GM12878 (cell line): Measurements from ENCODE around the gene CIROP. TPM values are rescaled to one million over a fixed set of nuclear protein-coding genes. Genes with fewer than 3 reads are reported as not detected.

ENCODE experiments used
- ATAC-seq: fragments of 200-7000 bp; cut with Tn5 transposase; 3 replicates; pipeline ENCODE4 v1.9.1; 2020; ENCODE audit warnings: mild to moderate bottlenecking, moderate library complexity
- BruUV-seq: library from RNA; stranded (reverse); fragments of 400-500 nt; replicated peaks from 2 replicates; lab custom pipeline; 2021; lab: Mats Ljungman, UMichigan
- CTCF ChIA-PET: fragments of 300-600 bp; sonication (Branson Sonifier 250); formaldehyde crosslinking; extraction: SDS; loops from one replicate; lab custom pipeline; 2021; ENCODE audit warnings: inconsistent platforms; lab: Yijun Ruan, JAX
- POLR2A ChIA-PET: fragments of 350-600 bp; formaldehyde crosslinking; extraction: SDS; loops from one replicate; lab custom pipeline; 2021; ENCODE audit warnings: inconsistent platforms; lab: Charles Lee
- RAD21 ChIA-PET: fragments of 300-600 bp; sonication (Branson Sonifier 250); formaldehyde crosslinking; loops from one replicate; lab custom pipeline; 2023; ENCODE audit warnings: antibody characterized with exemption; ENCODE audit not compliant: unreplicated experiment; lab: Charles Lee
- SMC1A ChIA-PET: fragments of 300-600 bp; sonication (Branson Sonifier 250); formaldehyde crosslinking; loops from one replicate; lab custom pipeline; 2023; ENCODE audit not compliant: unreplicated experiment, uncharacterized antibody; lab: Charles Lee
- DNase-seq: peaks from one replicate; pipeline ENCODE4 v3.0.0-alpha.2; 2011; ENCODE audit warnings: low read depth, low spot score
- FAIRE-seq: peaks from 3 replicates; lab custom pipeline; 2011; peaks lifted over from hg19 to GRCh38; lab: Jason Lieb, UNC
- H2AFZ ChIP-seq: 2 replicates; pipeline ENCODE4 v1.6.0; 2011; ENCODE audit warnings: low read depth, low read length, control low read depth; ENCODE audit not compliant: control insufficient read depth
- H3K27ac ChIP-seq: 2 replicates; pipeline ENCODE4 v1.5.1; 2011; ENCODE audit warnings: control low read depth; ENCODE audit not compliant: control insufficient read depth, insufficient read depth
- H3K27me3 ChIP-seq, 2 experiments: replicated peaks in 1 of 2; 2 replicates each; pipeline versions ENCODE4 v1.6.0 to v1.6.1; 2011; ENCODE audit warnings: low read length in 1 of 2; ENCODE audit not compliant: control insufficient read depth in 2 of 2, insufficient read depth in 2 of 2
- H3K36me3 ChIP-seq, 2 experiments: 2 replicates each; pipeline ENCODE4 v1.5.1; 2011; ENCODE audit warnings: low read length in 1 of 2; ENCODE audit not compliant: control insufficient read depth in 2 of 2, insufficient read depth in 2 of 2
- H3K4me1 ChIP-seq: 2 replicates; pipeline ENCODE4 v1.6.1; 2011; ENCODE audit warnings: mild to moderate bottlenecking, low read length, moderate library complexity, mixed read lengths; ENCODE audit not compliant: control insufficient read depth, insufficient read depth
- H3K4me2 ChIP-seq: 2 replicates; pipeline ENCODE4 v1.6.0; 2011; ENCODE audit warnings: control low read depth; ENCODE audit not compliant: control insufficient read depth, insufficient read depth
- H3K4me3 ChIP-seq: fragments of 200-600 bp; sonication (generic); 2 replicates; pipeline ENCODE4 v1.5.1; 2016
- H3K79me2 ChIP-seq: 2 replicates; pipeline ENCODE4 v1.6.0; 2011; ENCODE audit warnings: low read length; ENCODE audit not compliant: control insufficient read depth, insufficient read depth
- H3K9ac ChIP-seq: 2 replicates; pipeline ENCODE4 v1.8.0; 2011; ENCODE audit warnings: low read length, control low read depth, mixed read lengths; ENCODE audit not compliant: control insufficient read depth, insufficient read depth
- H3K9me3 ChIP-seq: replicated peaks from 3 replicates; pipeline ENCODE4 v1.5.1; 2011; ENCODE audit warnings: mild to moderate bottlenecking, low read length; ENCODE audit not compliant: control insufficient read depth, insufficient read depth
- H4K20me1 ChIP-seq: 2 replicates; pipeline ENCODE4 v1.6.0; 2011; ENCODE audit not compliant: control insufficient read depth, insufficient read depth
- EGR1 ChIP-seq, 2 experiments: IDR thresholded peaks; 1 replicate in 1 of 2; 2 replicates in 1 of 2; pipeline ENCODE4 v1.6.1; 2011 to 2012; ENCODE audit warnings: low read depth in 2 of 2, low read length in 2 of 2, borderline replicate concordance in 1 of 2, mild to moderate bottlenecking in 1 of 2, moderate library complexity in 1 of 2
- NBN ChIP-seq: fragments of 450-650 bp; IDR thresholded peaks from 2 replicates; pipeline ENCODE4 v1.6.1; 2016
- POLR2A ChIP-seq: IDR thresholded peaks from 2 replicates; pipeline ENCODE4 v1.6.1; 2011; ENCODE audit warnings: low read depth, mild to moderate bottlenecking, low read length
- TCF12 ChIP-seq: IDR thresholded peaks from 2 replicates; pipeline ENCODE4 v1.6.1; 2011; ENCODE audit warnings: low read depth, mild to moderate bottlenecking, low read length
- ZNF274 ChIP-seq: IDR thresholded peaks from one replicate; pipeline ENCODE4 v1.8.0; 2011; ENCODE audit not compliant: insufficient read length, insufficient read depth
- ZNF384 ChIP-seq: IDR thresholded peaks from 2 replicates; pipeline ENCODE4 v1.6.1; 2012; ENCODE audit warnings: low read depth, mild to moderate bottlenecking, low read length, improper control_type of control experiment, borderline replicate concordance
- ZSCAN29 ChIP-seq: fragments of 450-650 bp; IDR thresholded peaks from 2 replicates; pipeline ENCODE4 v1.6.1; 2017; ENCODE audit warnings: mild to moderate bottlenecking, moderate library complexity
- WGBS: methylation state at CpG from one replicate; pipeline ENCODE4 v1.1.6; 2016; ENCODE audit warnings: low lambda C conversion rate; ENCODE audit not compliant: insufficient replicate concordance, insufficient coverage; ENCODE audit errors: missing lambda C conversion rate; 5-methylcytosine and 5-hydroxymethylcytosine counted together
- in situ Hi-C: fragments of 300-500 bp; cut with MboI; formaldehyde crosslinking; loops from 9 replicates; pipeline ENCODE4 v1.14.3; 2018; ENCODE audit warnings: mixed read lengths
- intact Hi-C: fragments of 100-400 bp; cut with micrococcal nuclease; formaldehyde crosslinking; loops from one replicate; pipeline ENCODE4 v1.14.2; 2022; ENCODE audit not compliant: unreplicated experiment
- polyA plus RNA-seq, 11 experiments: library from polyadenylated mRNA; depleted of rRNA in 4 of 11; unstranded in 6 of 11; stranded (reverse) in 5 of 11; fragments of >200 nt; fragmentation: Nextera tagmentation in 4 of 11; fragmentation: Illumina TruSeq in 1 of 11; extraction: Ambion mirVana in 4 of 11; extraction: Trizol in 1 of 11; gene quantifications; 1 replicate in 1 of 11; 2 replicates in 10 of 11; pipeline versions ENCODE4 v1.2.1 to v1.2.3, GENCODE V29; 2011 to 2016; ENCODE audit warnings: inconsistent platforms in 2 of 11, missing spikeins in 2 of 11, low read depth in 1 of 11
- total RNA-seq, 4 experiments: library from RNA; depleted of rRNA in 3 of 4; stranded (reverse); fragments of >200 nt in 3 of 4; fragmentation: Illumina TruSeq in 1 of 4; extraction: Trizol in 1 of 4; gene quantifications; 2 replicates each; pipeline versions ENCODE4 v1.2.1 to v1.2.3, GENCODE V29; 2013 to 2021
- TF ChIP-seq, protein P1 (sequence below): IDR thresholded peaks from 2 replicates; pipeline ENCODE4 v1.6.1; 2011; ENCODE audit warnings: borderline replicate concordance, low read depth, mild to moderate bottlenecking, moderate library complexity, low read length; ENCODE audit not compliant: insufficient read depth, poor library complexity, severe bottlenecking

CIROP gene
- total and polyA plus RNA-seq, 10 of the 15 experiments (the other 5 are each of a cell fraction or from before 2014, with no cell fraction given), result not detected

DNA sequence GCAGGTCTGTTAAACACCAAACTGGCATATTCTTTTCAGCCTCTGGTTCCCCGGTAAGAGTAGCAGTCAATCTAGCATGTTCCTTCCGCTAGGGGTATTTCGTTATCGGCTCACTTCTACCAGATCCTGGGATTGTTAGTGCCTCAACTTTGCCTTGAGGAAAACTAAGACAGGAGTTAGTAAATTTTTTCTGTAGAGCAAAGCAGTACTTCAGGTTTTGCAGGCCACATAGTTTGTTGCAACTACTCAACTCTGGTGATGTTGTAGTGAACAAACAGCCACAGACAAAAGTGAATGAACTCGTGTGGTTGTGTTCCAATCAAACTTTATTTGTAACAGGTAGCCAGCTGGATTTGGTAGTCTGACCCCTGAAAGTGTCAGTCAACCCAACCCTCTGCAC lies 41.2 kb downstream of the CIROP start:
- Histone ChIP-seq H3K36me3 (peaks cover 41 to 55% of the 10 kb centered on the region in 2 experiments), H3K4me2 (no peak overlapping the region)
- RAD21 ChIA-PET, result no interaction called here
- TF ChIP-seq TCF12 (no peak), ZSCAN29 (no peak), EGR1 (IDR thresholded peaks at IDR 0.05; ENCODE audit: borderline replicate concordance in 1 of 2, low read depth in 2 of 2, low read length in 2 of 2) (no peak), ZNF384 (no peak), POLR2A (no peak), ZNF274 (no peak), NBN (no peak)
- TF ChIP-seq, protein P1, sequence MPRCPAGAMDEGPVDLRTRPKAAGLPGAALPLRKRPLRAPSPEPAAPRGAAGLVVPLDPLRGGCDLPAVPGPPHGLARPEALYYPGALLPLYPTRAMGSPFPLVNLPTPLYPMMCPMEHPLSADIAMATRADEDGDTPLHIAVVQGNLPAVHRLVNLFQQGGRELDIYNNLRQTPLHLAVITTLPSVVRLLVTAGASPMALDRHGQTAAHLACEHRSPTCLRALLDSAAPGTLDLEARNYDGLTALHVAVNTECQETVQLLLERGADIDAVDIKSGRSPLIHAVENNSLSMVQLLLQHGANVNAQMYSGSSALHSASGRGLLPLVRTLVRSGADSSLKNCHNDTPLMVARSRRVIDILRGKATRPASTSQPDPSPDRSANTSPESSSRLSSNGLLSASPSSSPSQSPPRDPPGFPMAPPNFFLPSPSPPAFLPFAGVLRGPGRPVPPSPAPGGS, result no peak
- TF ChIP-seq, all 136 proteins: peak for 0
- H3K9ac ChIP-seq, result no peak overlapping the region
- 86% methylated on average over 5 of the region's 5 CpGs for WGBS
- H2AFZ ChIP-seq, result no peak overlapping the region
- no peaks in the 10 kb centered on the region for H3K9me3 ChIP-seq
- no peak for DNase-seq
- intact Hi-C loops, result no loop called here
- H3K79me2 ChIP-seq, result peaks cover 12% of the 10 kb centered on the region
- no peak for ATAC-seq
- H3K27ac ChIP-seq, result no peak overlapping the region
- FAIRE-seq, result no peak
- H3K27me3 ChIP-seq, result no peaks in the 10 kb centered on the region
- CTCF ChIA-PET, result interaction anchor here (1.0 to 18.3 kb wide), 6 partner anchors 8 to 88 kb away, joined by 3 to 853 read pairs (median 12); partner anchors contain the start of gene AJUBA
- H3K4me1 ChIP-seq, result no peaks in the 10 kb centered on the region
- H4K20me1 ChIP-seq, result peaks cover 9% of the 10 kb centered on the region; the same call in 1 of the 2 replicates
- H3K4me3 ChIP-seq, result no peak overlapping the region
- no TSS peak for BruUV-seq
- POLR2A ChIA-PET, result no interaction called here
- in situ Hi-C loops, result no loop called here
- SMC1A ChIA-PET, result interaction anchor here (2.0 kb wide), 2 partner anchors 70 to 77 kb away, joined by 5 to 13 read pairs; no protein-coding TSS in a partner anchor
